Mucosa of stomach (tissue), 1 donor: ENCODE results near the gene RFX7.

ENCODE experiments used
- H3K27me3 ChIP-seq: one replicate; pipeline ENCODE4 v1.7.0; 2013; ENCODE audit warnings: mild to moderate bottlenecking, low read length; ENCODE audit not compliant: control insufficient read depth, insufficient read depth
- H3K36me3 ChIP-seq: one replicate; pipeline ENCODE4 v1.7.0; 2013; ENCODE audit warnings: low read length; ENCODE audit not compliant: control insufficient read depth, insufficient read depth
- H3K4me1 ChIP-seq: one replicate; pipeline ENCODE4 v1.7.0; 2013; ENCODE audit warnings: mild to moderate bottlenecking, low read length; ENCODE audit not compliant: control insufficient read depth, insufficient read depth
- H3K4me3 ChIP-seq: one replicate; pipeline ENCODE4 v1.7.0; 2013; ENCODE audit warnings: low read length
- H3K9ac ChIP-seq: one replicate; pipeline ENCODE4 v1.7.0; 2013; ENCODE audit warnings: mild to moderate bottlenecking, low read length, moderate library complexity
- H3K9me3 ChIP-seq: one replicate; pipeline ENCODE4 v1.7.0; 2013; ENCODE audit warnings: mild to moderate bottlenecking, low read length, moderate library complexity; ENCODE audit not compliant: control insufficient read depth
- donor health status: Pancreatic carcinoma.

The RFX7 gene

GRCh38 chr15:56051676-56052075 lies 192.0 kb downstream of the RFX7 start:
- no peaks in the 10 kb centered on the region for H3K4me1 ChIP-seq
- H3K36me3 ChIP-seq, result no peaks in the 10 kb centered on the region
- no peak overlapping the region for H3K9ac ChIP-seq
- H3K27me3 ChIP-seq, result no peaks in the 10 kb centered on the region
- H3K9me3 ChIP-seq, result no peaks in the 10 kb centered on the region
- no peak overlapping the region for H3K4me3 ChIP-seq

DNA sequence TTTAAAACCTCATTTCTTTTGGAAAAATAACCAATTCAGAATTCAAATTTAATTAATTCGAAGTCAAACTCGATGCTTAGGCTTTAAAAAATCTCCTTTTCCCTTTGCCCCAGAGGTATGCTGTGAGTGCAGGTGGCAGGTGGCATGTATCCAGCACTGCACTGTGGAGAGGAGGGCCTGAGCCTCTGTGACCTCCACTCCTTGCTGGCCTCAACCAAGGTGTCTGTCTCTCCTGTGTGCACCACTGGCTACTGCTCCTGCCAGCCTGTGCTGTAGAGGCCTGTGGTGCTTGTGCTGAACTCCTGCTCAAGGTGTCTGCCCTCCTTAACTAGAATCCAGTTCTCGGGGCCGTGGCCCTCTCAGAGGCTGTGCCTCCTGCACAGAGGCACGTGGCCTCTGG lies 194.1 kb downstream of the RFX7 start:
- Histone ChIP-seq H3K4me1 (no peaks in the 10 kb centered on the region), H3K9me3 (no peaks in the 10 kb centered on the region), H3K9ac (no peak overlapping the region), H3K4me3 (no peak overlapping the region), H3K36me3 (no peaks in the 10 kb centered on the region), H3K27me3 (no peaks in the 10 kb centered on the region)

DNA sequence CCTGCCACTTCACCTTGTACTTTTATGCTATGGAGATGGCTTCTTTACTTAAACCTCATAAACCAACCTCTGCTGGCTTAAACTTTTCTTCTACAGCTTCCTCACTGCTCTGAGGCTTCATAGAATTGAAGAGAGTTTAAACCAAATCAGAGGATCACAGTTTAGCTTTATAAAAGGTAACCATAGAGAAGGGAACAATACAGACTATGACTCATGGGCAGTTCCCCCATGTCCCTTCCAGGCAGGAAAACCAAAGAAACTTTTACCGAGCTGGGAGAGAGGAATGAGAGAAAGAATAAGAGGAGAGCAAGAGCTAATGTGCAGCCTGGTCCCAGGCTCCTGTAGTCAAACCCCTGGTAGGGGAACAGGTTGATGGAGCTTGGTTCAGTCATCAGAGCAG lies 196.3 kb downstream of the RFX7 start:
- no peaks in the 10 kb centered on the region for H3K4me1 ChIP-seq
- no peak overlapping the region for H3K9ac ChIP-seq
- H3K4me3 ChIP-seq, result no peak overlapping the region
- H3K27me3 ChIP-seq, result no peaks in the 10 kb centered on the region
- no peaks in the 10 kb centered on the region for H3K9me3 ChIP-seq
- no peaks in the 10 kb centered on the region for H3K36me3 ChIP-seq

- no peaks in the 10 kb centered on the region for H3K36me3 ChIP-seq
- H3K27me3 ChIP-seq, result no peaks in the 10 kb centered on the region
- H3K4me1 ChIP-seq, result peaks cover 2% of the 10 kb centered on the region
- no peak overlapping the region for H3K4me3 ChIP-seq
- H3K9me3 ChIP-seq, result no peaks in the 10 kb centered on the region
- no peak overlapping the region for H3K9ac ChIP-seq
Observed at GRCh38 chr15:56045068-56045748, 198.5 kb downstream of the RFX7 start.

- Histone ChIP-seq H3K36me3 (no peaks in the 10 kb centered on the region), H3K4me1 (peaks cover 6% of the 10 kb centered on the region), H3K9ac (no peak overlapping the region), H3K9me3 (no peaks in the 10 kb centered on the region), H3K27me3 (no peaks in the 10 kb centered on the region), H3K4me3 (no peak overlapping the region)
Observed at GRCh38 chr15:56042982-56043980, 200.4 kb downstream of the RFX7 start.

GRCh38 chr15:56042498-56042897 lies 201.2 kb downstream of the RFX7 start:
- H3K9ac ChIP-seq, result no peak overlapping the region
- H3K4me3 ChIP-seq, result no peak overlapping the region
- H3K36me3 ChIP-seq, result no peaks in the 10 kb centered on the region
- no peaks in the 10 kb centered on the region for H3K27me3 ChIP-seq
- H3K4me1 ChIP-seq, result peaks cover 6% of the 10 kb centered on the region
- H3K9me3 ChIP-seq, result no peaks in the 10 kb centered on the region

GRCh38 chr15:56042031-56042430 lies 201.6 kb downstream of the RFX7 start:
- no peaks in the 10 kb centered on the region for H3K27me3 ChIP-seq
- peaks cover 6% of the 10 kb centered on the region for H3K4me1 ChIP-seq
- H3K4me3 ChIP-seq, result no peak overlapping the region
- no peaks in the 10 kb centered on the region for H3K9me3 ChIP-seq
- H3K9ac ChIP-seq, result no peak overlapping the region
- H3K36me3 ChIP-seq, result no peaks in the 10 kb centered on the region

GRCh38 chr15:56040081-56041035 lies 203.3 kb downstream of the RFX7 start:
- Histone ChIP-seq H3K9me3 (no peaks in the 10 kb centered on the region), H3K9ac (no peak overlapping the region), H3K27me3 (no peaks in the 10 kb centered on the region), H3K4me3 (no peak overlapping the region), H3K4me1 (peaks cover 6% of the 10 kb centered on the region), H3K36me3 (no peaks in the 10 kb centered on the region)

DNA sequence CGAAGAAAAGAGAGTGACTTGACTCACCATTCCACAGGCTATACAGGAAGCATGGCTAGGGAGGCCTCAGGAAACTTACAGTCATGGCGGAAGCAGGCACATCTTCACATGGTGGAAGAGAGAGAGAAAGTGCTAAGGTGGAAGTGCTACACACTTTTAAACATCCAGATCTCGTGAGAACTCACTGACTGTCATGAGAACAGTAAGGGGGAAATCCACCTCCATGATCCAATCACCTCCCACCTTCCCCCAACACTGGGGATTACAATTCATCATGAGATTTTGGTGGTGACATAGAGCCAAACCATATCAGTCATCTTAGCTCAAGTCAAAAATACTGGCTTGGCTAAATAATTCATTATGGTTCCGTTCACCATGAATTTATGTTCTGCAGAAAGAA lies 205.0 kb downstream of the RFX7 start:
- Histone ChIP-seq H3K9me3 (no peaks in the 10 kb centered on the region), H3K27me3 (no peaks in the 10 kb centered on the region), H3K9ac (no peak overlapping the region), H3K36me3 (no peaks in the 10 kb centered on the region), H3K4me1 (peaks cover 6% of the 10 kb centered on the region), H3K4me3 (no peak overlapping the region)

GRCh38 chr15:56038015-56038414 lies 205.7 kb downstream of the RFX7 start:
- H3K9me3 ChIP-seq, result no peaks in the 10 kb centered on the region
- no peak overlapping the region for H3K9ac ChIP-seq

More at GRCh38 chr15:56038015-56038414, 205.7 kb downstream of the RFX7 start:
- H3K4me3 ChIP-seq, result no peak overlapping the region
- H3K4me1 ChIP-seq, result peaks cover 6% of the 10 kb centered on the region
- H3K36me3 ChIP-seq, result no peaks in the 10 kb centered on the region
- no peaks in the 10 kb centered on the region for H3K27me3 ChIP-seq
